GM23338 (cell line): ENCODE results near the gene RAC2. TPM values are rescaled to one million over a fixed set of nuclear protein-coding genes. Genes with fewer than 3 reads are reported as not detected.

Source experiments
- ATAC-seq: fragments of 200-7000 bp; cut with Tn5 transposase; 3 replicates; pipeline ENCODE4 v1.9.1; 2020
- DNase-seq: peaks from one replicate; pipeline ENCODE4 v3.0.0-alpha.2; 2015; ENCODE audit warnings: low spot score
- H2AFZ ChIP-seq: fragments of 200-600 bp; sonication (generic); 2 replicates; pipeline ENCODE4 v1.8.0; 2016; ENCODE audit warnings: antibody characterized with exemption, mild to moderate bottlenecking, moderate library complexity
- H3F3A ChIP-seq: fragments of 200-600 bp; sonication (generic); replicated peaks from 2 replicates; pipeline ENCODE4 v1.8.0; 2017; ENCODE audit warnings: antibody characterized with exemption, mixed run types, low read depth
- H3K27ac ChIP-seq: fragments of 200-600 bp; sonication (generic); 2 replicates; pipeline ENCODE4 v1.6.1; 2016; ENCODE audit warnings: low read depth
- H3K27me3 ChIP-seq: fragments of 200-600 bp; sonication (generic); 2 replicates; pipeline ENCODE4 v1.8.0; 2016; ENCODE audit warnings: mild to moderate bottlenecking, mixed run types, moderate library complexity; ENCODE audit not compliant: insufficient read depth
- H3K36me3 ChIP-seq: fragments of 200-600 bp; sonication (generic); 2 replicates; pipeline ENCODE4 v1.8.0; 2016; ENCODE audit warnings: mild to moderate bottlenecking; ENCODE audit not compliant: insufficient read depth
- H3K4me1 ChIP-seq: fragments of 200-600 bp; sonication (generic); 2 replicates; pipeline ENCODE4 v1.8.0; 2016; ENCODE audit warnings: mild to moderate bottlenecking, moderate library complexity; ENCODE audit not compliant: insufficient read depth
- H3K4me2 ChIP-seq: fragments of 200-600 bp; sonication (generic); 2 replicates; pipeline ENCODE4 v1.7.1; 2017; ENCODE audit warnings: mixed run types
- H3K4me3 ChIP-seq: fragments of 200-600 bp; sonication (generic); 2 replicates; pipeline ENCODE4 v1.6.1; 2016; ENCODE audit warnings: mixed run types
- H3K79me2 ChIP-seq: fragments of 200-600 bp; sonication (generic); replicated peaks from 2 replicates; pipeline ENCODE4 v1.8.0; 2017; ENCODE audit warnings: mild to moderate bottlenecking; ENCODE audit not compliant: insufficient read depth
- H3K9me2 ChIP-seq: fragments of 200-600 bp; sonication (generic); 2 replicates; pipeline ENCODE4 v1.8.0; 2017; ENCODE audit not compliant: insufficient read depth
- H4K20me1 ChIP-seq: fragments of 200-600 bp; sonication (generic); replicated peaks from 2 replicates; pipeline ENCODE4 v1.8.0; 2017; ENCODE audit warnings: mild to moderate bottlenecking; ENCODE audit not compliant: insufficient read depth
- H3K27ac Mint-ChIP-seq: 2 replicates; pipeline ENCODE4 v1.8.0; 2020; ENCODE audit warnings: inconsistent platforms, mild to moderate bottlenecking, moderate library complexity, mixed read lengths
- H3K27me3 Mint-ChIP-seq: 3 replicates; pipeline ENCODE4 v1.8.0; 2022; ENCODE audit warnings: low read depth, mild to moderate bottlenecking, moderate library complexity, mixed read lengths, inconsistent platforms; ENCODE audit not compliant: insufficient read depth, poor library complexity
- H3K36me3 Mint-ChIP-seq: 3 replicates; pipeline ENCODE4 v1.8.0; 2021; ENCODE audit warnings: low read depth, mild to moderate bottlenecking, inconsistent platforms, moderate library complexity, mixed read lengths
- H3K4me1 Mint-ChIP-seq: 3 replicates; pipeline ENCODE4 v1.8.0; 2020; ENCODE audit warnings: mild to moderate bottlenecking, inconsistent platforms, mixed read lengths
- H3K4me3 Mint-ChIP-seq: 3 replicates; pipeline ENCODE4 v1.8.0; 2021; ENCODE audit warnings: moderate library complexity, mild to moderate bottlenecking, inconsistent platforms, mixed read lengths
- H3K9me3 Mint-ChIP-seq: 3 replicates; pipeline ENCODE4 v1.8.0; 2020; ENCODE audit warnings: moderate library complexity, mild to moderate bottlenecking, inconsistent platforms, mixed read lengths
- CREB1 ChIP-seq: fragments of 250-450 bp; sonication (Bioruptor Pico); IDR thresholded peaks from 2 replicates; pipeline ENCODE4 v1.5.0; 2020; ENCODE audit warnings: low read depth, mild to moderate bottlenecking, moderate library complexity
- CTCF ChIP-seq, 2 experiments: fragments of 200-600 bp in 1 of 2; sonication (generic) in 1 of 2; conservative IDR thresholded peaks; 2 replicates each; pipeline versions ENCODE4 v1.5.1 to v1.6.1; 2016 to 2017; ENCODE audit warnings: antibody characterized with exemption in 2 of 2, low read depth in 2 of 2, mild to moderate bottlenecking in 2 of 2, moderate library complexity in 1 of 2
- ETS1 ChIP-seq: IDR thresholded peaks from 2 replicates; pipeline ENCODE4 v1.6.1; 2016; ENCODE audit warnings: antibody characterized with exemption
- EZH2 ChIP-seq: fragments of 200-600 bp; sonication (generic); IDR thresholded peaks from one replicate; pipeline ENCODE4 v1.8.0; 2017; ENCODE audit warnings: antibody characterized with exemption, mild to moderate bottlenecking, low read depth; ENCODE audit not compliant: unreplicated experiment
- EZH2phosphoT487 ChIP-seq: fragments of 200-600 bp; sonication (generic); IDR thresholded peaks from one replicate; pipeline ENCODE4 v1.8.1; 2018; ENCODE audit warnings: antibody characterized with exemption; ENCODE audit not compliant: unreplicated experiment
- JUNB ChIP-seq: IDR thresholded peaks from one replicate; pipeline ENCODE4 v1.6.1; 2016; ENCODE audit warnings: antibody characterized with exemption; ENCODE audit not compliant: unreplicated experiment
- NANOG ChIP-seq: IDR thresholded peaks from 2 replicates; pipeline ENCODE4 v1.6.1; 2016; ENCODE audit warnings: antibody characterized with exemption, borderline replicate concordance
- POLR2AphosphoS5 ChIP-seq: IDR thresholded peaks from 2 replicates; pipeline ENCODE4 v1.6.1; 2016; ENCODE audit warnings: antibody characterized with exemption, low read depth
- REST ChIP-seq: IDR thresholded peaks from one replicate; pipeline ENCODE4 v1.6.1; 2018; ENCODE audit warnings: antibody characterized with exemption; ENCODE audit not compliant: unreplicated experiment
- STAT1 ChIP-seq: IDR thresholded peaks from one replicate; pipeline ENCODE4 v1.6.1; 2016; ENCODE audit warnings: antibody characterized with exemption; ENCODE audit not compliant: unreplicated experiment
- ZNF114 ChIP-seq: fragments of 250-450 bp; sonication (Bioruptor Pico); IDR thresholded peaks from 2 replicates; pipeline ENCODE4 v1.5.0; 2020; ENCODE audit warnings: mild to moderate bottlenecking, moderate library complexity
- ZNF331 ChIP-seq: fragments of 250-450 bp; sonication (Bioruptor Pico); IDR thresholded peaks from 2 replicates; pipeline ENCODE4 v1.5.0; 2020; ENCODE audit warnings: low read depth, mild to moderate bottlenecking, moderate library complexity
- ZNF462 ChIP-seq: fragments of 250-450 bp; sonication (Bioruptor Pico); IDR thresholded peaks from 2 replicates; pipeline ENCODE4 v1.5.0; 2020; ENCODE audit warnings: mild to moderate bottlenecking, moderate library complexity
- polyA plus RNA-seq: library from polyadenylated mRNA; unstranded; fragments of >200 nt; fragmentation: Nextera tagmentation; extraction: Ambion mirVana; gene quantifications from 2 replicates; pipeline ENCODE4 v1.2.1, GENCODE V29; 2016
- total RNA-seq: library from RNA; depleted of rRNA; stranded (reverse); fragments of >200 nt; shearing (Covaris generic); gene quantifications from 2 replicates; pipeline ENCODE4 v1.2.3, GENCODE V29; 2014

The RAC2 gene
- total and polyA plus RNA-seq, 2 experiments from 2014 or later = 2.4 to 2.7 TPM

GRCh38 chr22:37277384-37277783 lies 33.3 kb upstream of the RAC2 start:
- no peak overlapping the region for H3K4me2 ChIP-seq
- TF ChIP-seq NANOG = no peak
- no peak for TF ChIP-seq JUNB
- no peak for TF ChIP-seq EZH2
- TF ChIP-seq EZH2phosphoT487 = no peak
- TF ChIP-seq ZNF331 (CRISPR knock-in tag) = no peak
- TF ChIP-seq ETS1 = no peak
- no peak for TF ChIP-seq ZNF114 (CRISPR knock-in tag)
- no peak for TF ChIP-seq POLR2AphosphoS5
- no peak for TF ChIP-seq CREB1
- TF ChIP-seq ZNF462 = no peak
- TF ChIP-seq STAT1 = no peak
- no peak for TF ChIP-seq REST
- no peak for TF ChIP-seq CTCF (conservative IDR thresholded peaks at IDR 0.05; ENCODE audit: low read depth in 2 of 2)
- H3K79me2 ChIP-seq = no peaks in the 10 kb centered on the region
- Mint-ChIP-seq H3K4me3 (no peak overlapping the region), H3K27ac (no peak overlapping the region), H3K4me1 (no peaks in the 10 kb centered on the region; the same call in 2 of the 3 replicates), H3K27me3 (peaks cover 9% of the 10 kb centered on the region), H3K9me3 (no peaks in the 10 kb centered on the region; the same call in 2 of the 3 replicates), H3K36me3 (no peaks in the 10 kb centered on the region)
- no peaks in the 10 kb centered on the region for H3K9me2 ChIP-seq
- DNase-seq (no peak), ATAC-seq (no peak)
- H3F3A ChIP-seq = no peaks in the 10 kb centered on the region
- H3K27ac ChIP-seq = no peak overlapping the region
- H4K20me1 ChIP-seq = no peaks in the 10 kb centered on the region
- H3K4me1 ChIP-seq = no peaks in the 10 kb centered on the region; the same call in 1 of the 2 replicates
- H3K27me3 ChIP-seq = no peaks in the 10 kb centered on the region
- no peak overlapping the region for H3K4me3 ChIP-seq
- no peaks in the 10 kb centered on the region for H3K36me3 ChIP-seq
- H2AFZ ChIP-seq = no peak overlapping the region
